GM19463 (cell line): ENCODE results near the gene GLA.

Source experiments
- ATAC-seq: cut with Tn5 transposase; IDR thresholded peaks from one replicate; pipeline ENCODE4 v1.9.1; 2021; ENCODE audit warnings: mild to moderate bottlenecking, moderate library complexity; ENCODE audit not compliant: unreplicated experiment

The GLA gene

DNA sequence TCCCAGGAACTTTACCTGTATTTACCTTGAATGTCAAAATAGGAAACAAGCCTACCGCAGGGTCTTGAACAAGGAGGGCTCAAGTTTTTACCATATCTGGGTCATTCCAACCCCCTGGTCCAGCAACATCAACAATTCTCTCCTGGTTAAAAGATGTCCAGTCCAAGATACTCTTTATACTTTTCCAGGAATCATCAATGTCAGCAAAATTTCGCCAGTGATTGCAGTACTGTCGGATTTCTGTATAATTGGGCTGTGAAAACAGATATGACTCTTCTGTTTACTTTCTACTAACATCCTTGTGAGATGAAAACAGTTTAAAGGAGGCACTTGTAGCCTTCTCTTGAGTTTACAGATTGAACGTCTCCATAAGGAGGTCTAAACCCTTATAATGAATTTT lies 9.0 kb downstream of the GLA start:
- ATAC-seq = no peak

DNA sequence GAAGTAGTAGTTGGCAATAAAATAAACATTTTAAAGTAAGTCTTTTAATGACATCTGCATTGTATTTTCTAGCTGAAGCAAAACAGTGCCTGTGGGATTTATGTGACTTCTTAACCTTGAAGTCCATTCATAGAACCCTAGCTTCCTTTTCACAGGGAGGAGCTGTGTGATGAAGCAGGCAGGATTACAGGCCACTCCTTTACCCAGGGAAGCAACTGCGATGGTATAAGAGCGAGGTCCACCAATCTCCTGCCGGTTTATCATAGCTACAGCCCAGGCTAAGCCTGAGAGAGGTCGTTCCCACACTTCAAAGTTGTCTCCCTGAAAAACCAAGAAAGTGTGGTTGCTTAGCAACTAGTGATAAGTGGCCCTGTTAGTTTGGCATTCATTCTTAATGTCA lies 9.9 kb downstream of the GLA start:
- ATAC-seq = no peak

DNA sequence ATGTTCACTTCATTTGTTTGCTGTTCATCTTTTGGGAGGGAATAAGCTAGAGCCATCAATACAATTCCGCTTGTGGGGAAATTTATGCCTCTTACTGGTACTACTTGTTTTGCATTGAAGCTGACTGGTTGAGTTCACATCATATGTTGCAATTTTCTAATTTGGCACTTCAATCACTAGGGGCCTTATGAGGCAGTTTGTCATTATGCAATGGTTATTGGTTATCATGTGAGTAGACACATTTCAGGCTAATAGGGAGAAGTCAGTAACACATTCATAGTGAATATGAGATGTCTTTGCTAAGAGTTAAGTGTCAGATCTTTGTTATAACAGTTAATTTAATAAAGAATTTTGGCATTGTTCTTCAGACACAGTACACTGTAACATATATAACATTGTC lies 11.9 kb downstream of the GLA start:
- no peak for ATAC-seq

DNA sequence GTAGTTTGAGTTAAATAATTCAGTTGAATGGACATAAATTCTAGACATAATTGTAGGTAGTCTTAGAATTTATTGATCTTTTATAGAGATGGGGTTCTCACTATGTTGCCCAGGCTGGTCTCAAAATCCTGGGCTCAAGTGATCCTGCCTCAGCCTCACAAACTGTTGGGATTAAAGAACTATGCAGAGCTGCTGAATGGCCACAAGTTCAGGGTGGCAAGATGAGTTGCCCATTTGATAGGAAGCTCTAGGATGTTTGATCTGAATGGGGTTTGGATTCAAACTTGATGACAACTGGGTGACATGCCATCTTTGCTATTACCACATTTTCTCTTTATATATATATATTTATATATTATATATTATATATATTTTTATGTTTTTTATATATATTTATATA lies 13.4 kb downstream of the GLA start:
- no peak for ATAC-seq

DNA sequence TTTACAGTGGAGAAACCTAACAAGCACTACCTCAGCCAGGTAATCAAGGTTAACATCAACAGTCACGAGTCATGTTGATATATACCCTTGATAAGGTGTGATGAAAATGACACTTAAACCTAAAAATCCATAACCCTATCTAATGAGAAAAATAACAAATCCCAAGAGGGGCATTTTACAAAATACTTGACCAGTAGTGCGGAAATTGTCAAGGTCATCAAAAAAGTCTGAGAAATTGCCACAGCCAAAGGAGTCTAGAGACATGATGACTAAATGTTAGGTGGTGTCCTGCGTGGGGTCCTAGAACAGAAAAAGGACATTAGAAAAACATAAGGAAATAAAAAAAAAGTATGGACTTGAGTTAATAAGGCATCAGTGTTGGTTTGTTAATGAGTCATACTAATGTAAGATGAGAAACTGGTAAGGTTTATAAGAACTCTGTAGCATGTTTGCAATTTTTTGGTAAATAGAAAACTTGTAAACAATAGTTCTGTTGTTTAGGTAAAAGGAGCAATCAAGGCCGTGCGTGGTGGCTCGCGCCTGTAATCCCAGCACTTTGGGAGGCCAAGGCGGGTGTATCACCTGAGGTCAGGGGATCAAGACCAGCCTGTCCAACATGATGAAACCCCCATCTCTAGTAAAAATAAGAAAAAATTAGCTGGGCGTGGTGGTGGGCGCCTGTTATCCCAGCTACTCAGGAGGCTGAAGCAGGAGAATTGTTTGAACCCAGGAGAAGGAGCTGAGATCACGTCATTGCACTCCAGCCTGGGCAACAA lies 14.0 kb downstream of the GLA start:
- no peak for ATAC-seq

DNA sequence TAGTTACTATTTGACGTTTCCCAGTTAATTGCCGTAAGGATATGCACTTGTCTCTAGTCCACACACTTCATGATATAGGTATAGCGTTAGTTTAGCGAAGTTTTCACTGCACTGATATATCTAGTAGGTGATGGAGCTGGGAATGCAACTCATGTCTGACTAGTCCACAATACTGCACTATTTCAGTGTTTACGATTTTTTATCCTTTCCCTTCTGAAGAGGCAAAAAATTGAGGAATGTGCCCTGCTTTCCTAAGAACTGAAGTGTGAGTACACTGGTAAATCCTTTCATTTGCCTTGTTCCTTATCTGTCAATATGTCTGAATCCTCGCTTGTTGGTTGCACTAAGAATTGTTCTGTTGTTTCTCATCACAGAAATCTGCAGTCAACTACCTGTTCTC lies 15.9 kb downstream of the GLA start:
- no peak for ATAC-seq

DNA sequence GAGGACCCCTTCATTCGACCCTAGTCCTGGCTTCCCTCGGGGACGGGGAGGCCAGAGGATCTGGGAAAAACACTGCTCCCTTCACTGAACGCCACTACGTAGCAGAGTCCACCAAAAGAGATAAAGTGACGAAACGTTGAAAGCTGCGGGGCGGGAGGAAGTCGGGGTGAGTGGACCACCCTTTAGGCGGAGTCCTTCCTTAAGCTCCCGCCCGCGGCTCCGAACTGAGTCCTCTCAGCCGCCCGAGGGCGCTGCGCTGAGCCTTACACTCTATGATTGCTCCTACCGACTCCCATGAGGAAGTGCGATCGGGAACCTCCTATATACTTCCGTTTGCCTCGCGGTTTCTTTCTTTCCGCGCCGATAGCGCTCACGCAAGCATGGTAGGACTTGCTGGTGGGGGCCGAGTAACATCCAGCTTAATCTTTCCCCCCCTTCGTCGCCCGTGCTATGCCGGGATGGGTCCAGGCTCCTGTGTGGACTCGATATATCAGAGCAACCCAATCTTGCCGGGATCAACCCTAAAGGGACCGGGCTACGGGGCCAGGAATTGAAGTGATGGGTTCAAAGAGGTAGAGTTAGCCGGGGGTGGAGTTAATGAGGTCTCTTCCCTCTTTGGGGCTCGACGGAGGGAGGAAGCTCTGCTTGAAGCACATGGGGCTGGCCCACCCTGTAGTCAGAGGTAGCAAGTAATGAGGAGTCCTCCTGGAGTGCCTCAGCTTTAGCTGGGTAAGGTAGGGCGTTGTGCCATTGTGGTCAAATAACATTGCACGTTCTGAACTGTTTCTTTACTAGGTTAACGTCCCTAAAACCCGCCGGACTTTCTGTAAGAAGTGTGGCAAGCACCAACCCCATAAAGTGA lies 16.8 kb downstream of the GLA start, which contains the start of gene RPL36A:
TSS of gene RPL36A (plus strand) at position 348 of the 862 bp plus-strand sequence. CDS start at position 381, 33 bp downstream.
- ATAC-seq = peak; percentile 74

DNA sequence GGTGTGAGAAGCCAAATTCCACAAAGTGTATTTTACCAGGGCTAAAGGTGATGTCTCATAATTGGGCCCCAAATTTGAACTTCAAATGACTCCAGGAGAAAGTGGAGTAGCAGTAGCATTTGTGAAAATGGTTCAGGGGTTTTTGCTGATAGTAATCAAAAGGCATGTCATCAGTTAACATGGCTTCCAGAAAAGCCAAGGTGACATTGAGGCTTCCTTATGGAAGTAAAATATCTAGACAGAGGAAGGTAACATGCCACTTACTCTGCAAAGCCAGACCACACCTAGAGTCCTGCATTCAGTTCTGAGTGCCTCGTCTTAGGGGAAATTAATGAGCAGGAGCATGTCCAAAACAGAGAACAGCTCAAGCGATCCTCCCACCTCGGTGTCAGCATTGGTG lies 19.1 kb downstream of the GLA start:
- ATAC-seq = no peak

DNA sequence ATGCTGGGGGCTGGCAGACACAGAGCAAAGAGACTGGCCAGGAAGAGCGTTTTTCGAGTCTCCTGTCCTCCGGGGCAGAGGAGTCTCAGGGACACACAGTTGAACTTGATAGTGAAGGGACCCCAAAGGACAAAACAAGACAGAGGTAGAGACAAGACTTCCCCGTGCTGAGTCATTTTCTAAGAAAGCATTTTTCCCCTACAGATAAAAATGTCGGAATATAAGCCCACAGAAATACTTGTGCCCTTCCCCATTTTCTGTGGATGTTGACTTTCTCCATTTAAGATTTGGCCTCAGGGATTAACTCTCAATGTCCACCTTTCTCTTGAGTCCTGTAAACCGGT lies 21.2 kb downstream of the GLA start:
- no peak for ATAC-seq

DNA sequence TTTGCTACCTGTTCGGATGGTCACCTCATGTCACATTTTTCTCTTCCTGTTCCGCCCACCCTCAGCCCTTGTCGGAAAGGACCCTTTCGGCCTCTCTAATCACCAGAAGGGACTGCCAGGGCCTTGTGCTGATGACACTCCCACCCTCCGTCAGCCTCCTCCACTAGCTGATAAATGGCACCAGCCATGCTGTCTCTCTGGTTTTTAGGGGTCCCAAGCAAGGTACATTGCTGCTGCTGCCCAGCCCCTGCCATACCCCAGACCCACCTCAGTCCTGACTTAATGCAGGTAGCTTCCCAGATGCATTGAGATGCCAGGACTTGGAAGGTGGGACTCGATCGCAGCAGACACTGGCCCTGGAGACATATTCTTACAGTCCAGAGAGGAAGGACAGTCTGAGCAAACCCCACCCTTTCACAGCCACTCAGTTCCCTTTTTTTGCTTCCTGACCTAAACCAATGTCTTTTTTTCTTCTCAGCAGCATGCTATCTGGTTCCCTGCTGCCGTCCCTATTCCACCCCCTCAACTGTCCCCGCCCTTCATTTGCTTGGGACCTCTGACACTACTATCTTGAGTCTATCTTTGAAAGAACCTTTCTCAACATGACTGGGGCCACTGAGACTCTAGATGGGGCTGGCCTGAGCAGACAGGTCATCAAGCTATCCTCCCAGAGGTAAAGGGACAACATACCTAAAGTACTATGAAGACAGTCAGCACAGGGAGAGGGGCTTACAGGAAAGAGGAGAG lies 21.8 kb downstream of the GLA start, which contains the start of gene BTK:
TSS of gene BTK (minus strand) at position 397 of the 747 bp plus-strand sequence. CDS start 10,907 bp downstream, outside the sequence.
- ATAC-seq = peak; percentile 53

DNA sequence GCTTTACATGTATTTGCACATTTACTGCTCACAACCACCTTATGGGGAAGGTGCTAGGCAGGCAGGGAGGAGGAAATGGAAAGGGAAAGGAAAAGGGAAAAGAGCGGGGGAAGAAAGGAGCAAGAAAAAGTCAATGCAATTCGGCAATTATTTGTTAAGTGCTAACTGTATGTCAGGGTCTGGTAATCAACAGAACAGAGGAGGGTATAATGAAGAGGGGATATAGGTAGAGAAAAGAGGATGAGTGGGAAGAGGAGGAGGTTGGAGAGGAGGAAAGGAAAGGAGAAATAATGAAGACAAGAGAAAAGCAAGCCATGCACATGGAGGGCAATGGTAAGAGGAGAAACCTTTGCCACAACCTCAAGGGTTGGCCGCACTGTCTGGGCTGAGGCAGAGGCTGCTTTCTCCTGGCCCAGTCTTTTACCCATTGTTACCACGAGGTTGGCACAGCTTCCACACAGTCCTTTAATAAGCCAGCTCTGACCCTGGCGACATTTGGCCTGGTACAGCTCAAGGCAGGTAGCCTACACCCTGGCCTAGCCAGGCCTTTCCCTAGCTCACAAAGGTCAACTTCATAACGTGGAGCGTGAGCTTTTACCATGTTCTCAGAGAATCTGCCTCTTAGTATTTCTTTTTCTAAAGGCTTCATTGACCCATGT lies 22.6 kb downstream of the GLA start:
- no peak for ATAC-seq

DNA sequence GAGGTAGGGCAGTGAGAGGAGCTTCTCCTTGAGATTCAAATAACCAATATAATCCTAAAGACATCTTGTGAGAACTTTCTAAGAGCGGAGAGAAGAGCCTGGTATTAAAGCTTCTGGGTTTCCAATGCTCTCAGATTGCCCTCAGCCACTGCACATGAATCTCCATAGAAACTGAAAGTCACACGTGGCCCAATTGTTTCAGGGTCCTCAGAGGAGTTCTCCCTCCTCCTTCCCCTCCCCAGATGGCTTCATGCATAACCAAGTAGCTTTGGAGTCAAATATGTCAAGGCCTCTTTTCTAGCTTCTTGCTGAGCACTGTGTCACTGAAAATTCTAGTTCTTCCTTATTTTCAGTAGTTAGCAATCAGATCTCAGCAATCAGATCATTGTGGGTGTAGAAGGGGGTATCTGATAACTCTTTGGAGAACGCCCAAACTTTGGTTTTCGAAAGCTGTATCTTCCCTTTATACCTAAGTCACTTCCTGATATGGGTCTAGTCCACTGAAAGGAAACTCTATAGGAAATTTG lies 24.0 kb downstream of the GLA start:
- ATAC-seq = peak; percentile 72

DNA sequence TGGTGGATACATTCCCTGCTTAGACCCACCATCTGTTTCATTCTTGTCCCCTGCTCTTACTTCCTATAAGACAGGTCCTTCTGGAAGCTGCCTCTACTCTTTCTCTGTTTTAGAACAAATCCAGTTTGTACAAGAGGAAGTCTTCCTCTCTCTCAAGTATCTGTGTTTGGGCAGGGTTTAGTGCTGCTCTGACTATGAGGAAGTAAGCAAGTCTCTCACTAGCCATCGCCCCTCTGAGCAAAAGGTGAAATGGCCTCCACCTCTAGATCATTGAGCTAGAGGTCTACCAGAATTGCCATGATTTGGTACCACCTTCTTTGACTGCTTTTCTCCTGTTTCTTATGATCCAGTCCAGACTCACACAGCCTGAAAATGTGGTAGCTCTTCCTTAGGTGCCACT lies 30.2 kb downstream of the GLA start:
- no peak for ATAC-seq

DNA sequence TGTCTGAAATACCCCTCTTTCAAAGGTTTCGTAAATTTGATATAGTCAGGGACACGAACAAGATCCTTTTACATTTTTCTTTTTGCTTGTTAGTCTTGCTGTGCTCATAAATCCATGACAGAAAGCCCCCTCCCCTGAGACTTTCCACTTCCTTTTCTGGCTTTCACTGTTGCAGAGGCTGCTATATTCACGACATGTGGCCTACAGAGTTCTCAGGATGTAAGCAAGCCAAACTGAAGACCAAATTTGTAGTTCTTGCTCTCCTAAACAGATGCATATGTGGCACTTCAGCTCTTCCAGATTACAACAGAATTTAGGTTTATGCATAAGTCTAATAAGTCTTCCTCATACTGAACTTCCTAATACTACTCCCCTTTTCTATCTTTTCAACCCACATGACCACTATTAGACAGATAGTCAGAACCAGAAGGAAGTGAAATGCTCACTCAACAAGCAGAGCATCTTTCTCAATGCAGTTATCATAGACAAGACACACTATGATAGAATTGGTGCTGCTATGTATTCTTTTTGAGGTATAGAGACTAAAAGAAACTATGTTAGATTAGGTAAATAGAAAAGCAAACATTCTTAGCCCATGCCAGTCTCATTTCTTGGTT lies 36.7 kb downstream of the GLA start:
- ATAC-seq = peak; percentile 61

DNA sequence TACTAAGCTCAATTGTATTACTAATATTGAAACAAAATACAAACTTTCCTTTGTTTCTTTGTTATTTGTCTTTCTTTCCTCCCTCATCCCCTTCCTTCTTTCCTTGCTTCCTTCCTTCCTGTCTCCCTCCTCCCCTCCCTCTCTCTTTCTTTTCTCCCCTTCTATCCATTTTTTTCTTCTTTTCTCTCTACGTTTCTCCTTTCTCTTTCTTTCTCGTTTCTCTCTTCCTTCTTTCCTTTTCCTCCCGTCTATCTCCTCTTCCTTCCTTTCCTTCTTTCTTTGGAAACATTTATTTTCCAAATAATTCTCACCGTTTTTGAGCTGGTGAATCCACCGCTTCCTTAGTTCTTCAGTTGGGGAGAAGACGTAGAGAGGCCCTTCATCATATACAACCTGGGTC lies 38.0 kb downstream of the GLA start:
- no peak for ATAC-seq

DNA sequence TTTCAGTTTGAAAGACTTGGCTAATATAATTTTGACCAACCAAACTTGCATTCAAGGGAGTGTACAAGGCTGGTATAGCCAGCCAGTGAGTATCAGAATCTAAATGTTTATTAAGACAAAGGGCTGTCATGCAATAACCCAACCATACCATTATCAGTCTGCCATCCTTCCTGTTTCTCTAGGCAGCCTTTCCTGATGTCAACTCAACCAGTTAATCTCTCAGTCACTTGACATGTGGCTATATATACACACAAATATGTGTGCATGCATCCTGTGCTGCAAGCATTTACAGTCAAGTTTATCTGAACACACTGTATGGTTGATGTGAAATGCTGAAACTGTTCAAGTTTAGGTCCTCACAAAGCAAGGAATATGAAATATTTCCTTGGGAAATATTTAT lies 38.9 kb downstream of the GLA start:
- ATAC-seq = no peak

DNA sequence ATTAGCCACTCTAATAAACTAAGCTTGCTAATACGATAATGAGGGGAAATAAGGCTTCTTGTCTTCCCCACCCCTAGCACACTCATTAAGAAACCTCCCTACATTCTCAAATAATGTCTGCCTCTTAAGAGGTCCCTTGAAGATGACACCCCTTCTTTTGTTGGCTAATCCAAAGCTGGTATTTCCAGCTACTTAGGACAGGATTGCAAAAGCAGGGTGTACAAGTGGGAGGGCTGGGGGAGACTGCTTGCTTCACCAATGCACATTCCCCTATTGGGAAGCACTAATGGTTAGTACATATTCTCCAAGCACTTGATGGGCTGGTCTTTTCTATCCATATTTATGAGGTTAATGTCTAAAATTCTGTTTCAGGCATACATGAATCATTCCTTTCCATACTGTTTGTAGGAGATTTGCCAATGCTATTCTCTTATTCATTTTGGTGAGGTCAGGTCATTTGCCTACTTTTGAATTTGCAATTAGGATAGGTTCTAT lies 42.4 kb downstream of the GLA start:
- no peak for ATAC-seq

DNA sequence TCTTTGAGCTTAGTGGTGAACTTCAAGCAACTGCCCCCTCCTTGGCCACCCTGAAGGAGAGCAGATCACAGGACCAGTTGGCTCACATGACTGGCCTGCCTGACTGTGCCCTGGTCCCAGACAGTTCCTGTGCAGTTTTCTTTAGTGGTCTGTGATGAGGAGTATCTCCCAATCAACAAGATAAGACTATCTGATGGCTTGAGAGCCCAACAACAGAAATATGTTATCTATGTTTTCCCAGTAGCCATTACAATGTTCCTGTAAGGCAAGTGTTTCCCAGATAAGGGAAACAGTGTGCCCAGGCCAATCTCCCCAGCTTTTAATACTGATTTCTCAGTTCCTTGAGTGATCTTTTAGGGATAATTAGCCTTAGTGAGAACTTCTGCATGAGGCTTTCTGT lies 45.0 kb downstream of the GLA start:
- ATAC-seq = no peak

DNA sequence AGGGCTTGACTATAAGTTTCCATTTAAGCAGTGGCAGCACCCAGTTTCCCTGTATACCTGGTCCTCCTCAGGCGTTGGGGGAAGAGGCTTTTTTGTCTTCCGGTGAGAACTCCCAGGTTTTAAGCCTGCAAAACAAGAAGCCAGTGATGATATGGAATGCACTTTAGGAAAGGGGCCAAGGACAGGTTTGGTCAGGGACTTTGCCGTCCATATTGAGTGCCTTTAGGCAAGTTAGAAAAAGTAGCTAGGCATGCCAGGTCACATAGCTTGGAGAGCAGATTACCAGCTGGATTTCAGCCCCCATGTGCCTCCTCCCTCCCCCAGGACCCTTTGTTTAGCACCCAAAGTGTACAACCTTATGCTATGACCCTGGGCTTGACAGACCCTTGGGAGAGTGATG lies 45.6 kb downstream of the GLA start:
- no peak for ATAC-seq

DNA sequence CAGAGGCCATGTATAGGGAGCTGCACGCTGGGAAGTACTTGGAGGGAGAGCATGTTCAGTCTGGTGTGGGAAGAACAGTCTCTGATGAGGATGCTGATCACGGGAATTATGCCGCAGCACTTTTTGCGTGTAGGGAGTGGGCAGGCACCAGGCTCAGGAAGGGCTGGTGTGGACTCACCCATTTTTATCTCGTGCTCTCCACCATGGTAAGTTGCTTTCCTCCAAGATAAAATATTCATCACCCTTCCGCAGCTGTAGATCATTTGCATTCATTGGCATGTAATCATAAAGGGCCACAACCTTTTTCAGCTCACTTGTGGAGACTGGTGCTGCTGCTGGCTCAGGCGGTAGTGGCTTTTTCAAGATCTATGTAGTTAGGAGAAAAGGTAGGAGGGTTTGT lies 47.3 kb downstream of the GLA start:
- no peak for ATAC-seq
